Mucosa of rectum (tissue), 2 donors: ENCODE results near the gene TNFAIP8.
A peak's percentile ranks its signal among the peaks of the same experiment; 100 is the strongest.

Experiments used
- H3K27ac ChIP-seq, 2 donors: one replicate each; pipeline ENCODE4 v1.7.0; 2013; ENCODE audit warnings: inconsistent platforms in 2 of 2, low read depth in 2 of 2, low read length in 2 of 2
- H3K27me3 ChIP-seq, 2 donors: one replicate each; pipeline ENCODE4 v1.7.0; 2013; ENCODE audit warnings: low read length in 2 of 2; ENCODE audit not compliant: control insufficient read depth in 2 of 2, insufficient read depth in 2 of 2
- H3K36me3 ChIP-seq, 2 donors: one replicate each; pipeline ENCODE4 v1.7.0; 2013; ENCODE audit warnings: low read length in 2 of 2; ENCODE audit not compliant: control insufficient read depth in 2 of 2, insufficient read depth in 2 of 2
- H3K4me1 ChIP-seq, 2 donors: one replicate each; pipeline ENCODE4 v1.7.0; 2013; ENCODE audit warnings: low read length in 2 of 2, mild to moderate bottlenecking in 1 of 2; ENCODE audit not compliant: control insufficient read depth in 2 of 2, insufficient read depth in 2 of 2
- H3K4me3 ChIP-seq, 2 donors: one replicate each; pipeline ENCODE4 v1.7.0; 2013; ENCODE audit warnings: low read length in 2 of 2
- H3K9ac ChIP-seq, 2 donors: one replicate each; pipeline ENCODE4 v1.7.0; 2013; ENCODE audit warnings: low read length in 2 of 2, low read depth in 1 of 2, mild to moderate bottlenecking in 1 of 2
- H3K9me3 ChIP-seq, 2 donors: one replicate each; pipeline ENCODE4 v1.7.0; 2013; ENCODE audit warnings: low read length in 2 of 2; ENCODE audit not compliant: control insufficient read depth in 2 of 2
- donor health status: healthy.
- donor health status: Normal muscosa, but diverticular disease.

Gene TNFAIP8

DNA sequence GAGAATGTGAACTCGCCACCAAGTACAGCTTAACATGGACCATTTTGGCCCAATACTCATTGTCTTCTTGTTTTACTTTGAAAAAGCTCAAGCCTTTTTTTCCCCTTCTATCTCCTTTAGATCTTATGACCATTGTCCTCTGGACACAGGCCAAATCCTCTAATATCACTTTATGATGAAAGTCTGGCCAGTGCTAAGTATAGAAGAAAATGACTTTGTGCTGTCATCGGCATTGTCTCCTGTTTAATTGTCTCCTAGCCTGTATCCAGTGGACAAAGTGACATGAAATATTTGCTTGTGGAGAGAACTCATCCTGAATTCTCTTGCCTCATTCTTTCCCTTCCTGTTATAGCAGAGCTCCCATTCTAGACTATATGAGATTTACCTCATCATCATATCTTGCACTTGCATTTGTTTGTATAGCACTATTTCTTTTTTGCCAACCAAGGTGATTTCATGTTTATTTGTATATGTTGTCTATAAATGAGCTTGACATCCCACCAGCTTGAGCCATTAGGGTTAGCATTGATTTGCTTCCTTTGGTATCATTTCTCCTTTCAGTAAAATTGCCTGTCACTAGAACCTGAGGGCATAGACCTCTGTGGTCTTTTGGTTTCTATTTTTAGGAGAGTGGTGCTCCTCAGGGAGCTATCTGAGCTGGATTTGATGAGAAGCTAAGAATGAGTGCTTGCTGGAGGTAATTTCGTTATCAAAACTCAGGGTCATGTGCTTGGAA, 18.8 kb upstream of the TNFAIP8 start:
- Histone ChIP-seq H3K27ac (peak overlapping the region in 1 of 2 donors; percentile 2), H3K27me3 (no peaks in the 10 kb centered on the region), H3K4me3 (no peak overlapping the region), H3K36me3 (no peaks in the 10 kb centered on the region), H3K4me1 (peaks cover 10 to 13% of the 10 kb centered on the region in 2 donors), H3K9ac (no peak overlapping the region), H3K9me3 (no peaks in the 10 kb centered on the region)

DNA sequence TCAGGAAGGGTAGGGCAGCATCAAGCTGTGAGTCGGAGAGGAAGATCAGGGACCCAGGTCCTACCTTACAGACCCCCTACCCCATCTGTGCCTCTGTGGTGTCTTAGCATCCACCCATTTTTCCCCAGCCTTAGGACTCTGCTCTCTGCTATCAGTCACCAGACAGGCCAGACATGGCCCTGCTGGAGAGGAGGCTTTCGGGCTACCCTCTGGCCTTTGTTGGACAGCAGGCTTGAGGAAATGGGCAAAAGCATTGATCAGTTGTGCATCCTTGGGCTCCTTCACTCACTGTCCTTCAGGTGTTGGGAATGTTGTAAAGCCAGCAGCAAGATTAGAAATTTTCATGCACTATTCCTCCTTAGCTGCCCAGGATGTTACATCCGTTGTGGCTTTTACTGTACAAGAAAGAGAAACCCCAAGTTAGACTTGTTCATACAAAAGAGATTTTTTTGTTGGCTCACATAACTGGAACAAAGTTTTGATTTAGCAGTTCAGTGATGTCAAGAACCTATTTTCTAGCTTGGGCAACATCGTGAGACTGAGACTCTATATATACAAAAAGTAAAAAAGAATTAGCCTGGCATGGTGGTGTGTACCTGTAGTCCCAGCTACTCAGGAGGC, 17.4 kb upstream of the TNFAIP8 start:
- Histone ChIP-seq H3K4me1 (peaks cover 13 to 18% of the 10 kb centered on the region in 2 donors), H3K27ac (peak overlapping the region in 1 of 2 donors; percentile 54), H3K4me3 (no peak overlapping the region), H3K36me3 (no peaks in the 10 kb centered on the region), H3K9ac (no peak overlapping the region), H3K9me3 (no peaks in the 10 kb centered on the region), H3K27me3 (no peaks in the 10 kb centered on the region)

DNA sequence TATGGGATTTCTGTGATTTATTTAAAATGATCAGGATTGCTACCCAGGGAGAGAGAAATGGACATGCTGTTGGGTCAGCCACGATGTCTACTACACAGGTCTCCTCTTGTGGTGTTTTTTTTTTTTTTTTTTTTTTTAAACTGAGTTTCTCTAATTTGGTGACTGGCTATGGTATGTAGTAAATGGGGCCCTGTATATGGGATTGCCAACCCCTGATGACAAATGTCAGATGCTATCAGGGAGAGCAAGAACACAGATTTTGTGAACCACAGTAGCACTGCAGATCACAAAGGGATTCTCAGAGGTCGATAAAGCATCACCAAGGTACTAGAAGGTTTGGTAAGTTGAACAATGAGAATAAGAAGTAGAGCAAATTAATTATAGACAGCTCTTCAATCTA, 16.5 kb upstream of the TNFAIP8 start:
- Histone ChIP-seq H3K27me3 (no peaks in the 10 kb centered on the region), H3K36me3 (no peaks in the 10 kb centered on the region), H3K27ac (no peak overlapping the region), H3K9ac (no peak overlapping the region), H3K4me3 (no peak overlapping the region), H3K9me3 (no peaks in the 10 kb centered on the region), H3K4me1 (peaks cover 15 to 23% of the 10 kb centered on the region in 2 donors)

GRCh38 chr5:119339965-119340364, 15.9 kb upstream of the TNFAIP8 start:
- H3K9ac ChIP-seq, result no peak overlapping the region
- no peaks in the 10 kb centered on the region for H3K9me3 ChIP-seq
- H3K27me3 ChIP-seq, result no peaks in the 10 kb centered on the region
- peaks cover 15 to 23% of the 10 kb centered on the region in 2 donors for H3K4me1 ChIP-seq
- H3K4me3 ChIP-seq, result peak overlapping the region in 1 of 2 donors; percentile 32
- H3K27ac ChIP-seq, result peak overlapping the region; percentile 56 to 74
- H3K36me3 ChIP-seq, result no peaks in the 10 kb centered on the region

- no peak overlapping the region for H3K9ac ChIP-seq
- no peaks in the 10 kb centered on the region for H3K36me3 ChIP-seq
- peak overlapping the region in 1 of 2 donors; percentile 74 for H3K27ac ChIP-seq
- H3K9me3 ChIP-seq, result no peaks in the 10 kb centered on the region
- H3K4me3 ChIP-seq, result peak overlapping the region in 1 of 2 donors; percentile 52
- H3K27me3 ChIP-seq, result no peaks in the 10 kb centered on the region
- H3K4me1 ChIP-seq, result peaks cover 15 to 23% of the 10 kb centered on the region in 2 donors
Observed at GRCh38 chr5:119340597-119341218, 15.1 kb upstream of the TNFAIP8 start.

DNA sequence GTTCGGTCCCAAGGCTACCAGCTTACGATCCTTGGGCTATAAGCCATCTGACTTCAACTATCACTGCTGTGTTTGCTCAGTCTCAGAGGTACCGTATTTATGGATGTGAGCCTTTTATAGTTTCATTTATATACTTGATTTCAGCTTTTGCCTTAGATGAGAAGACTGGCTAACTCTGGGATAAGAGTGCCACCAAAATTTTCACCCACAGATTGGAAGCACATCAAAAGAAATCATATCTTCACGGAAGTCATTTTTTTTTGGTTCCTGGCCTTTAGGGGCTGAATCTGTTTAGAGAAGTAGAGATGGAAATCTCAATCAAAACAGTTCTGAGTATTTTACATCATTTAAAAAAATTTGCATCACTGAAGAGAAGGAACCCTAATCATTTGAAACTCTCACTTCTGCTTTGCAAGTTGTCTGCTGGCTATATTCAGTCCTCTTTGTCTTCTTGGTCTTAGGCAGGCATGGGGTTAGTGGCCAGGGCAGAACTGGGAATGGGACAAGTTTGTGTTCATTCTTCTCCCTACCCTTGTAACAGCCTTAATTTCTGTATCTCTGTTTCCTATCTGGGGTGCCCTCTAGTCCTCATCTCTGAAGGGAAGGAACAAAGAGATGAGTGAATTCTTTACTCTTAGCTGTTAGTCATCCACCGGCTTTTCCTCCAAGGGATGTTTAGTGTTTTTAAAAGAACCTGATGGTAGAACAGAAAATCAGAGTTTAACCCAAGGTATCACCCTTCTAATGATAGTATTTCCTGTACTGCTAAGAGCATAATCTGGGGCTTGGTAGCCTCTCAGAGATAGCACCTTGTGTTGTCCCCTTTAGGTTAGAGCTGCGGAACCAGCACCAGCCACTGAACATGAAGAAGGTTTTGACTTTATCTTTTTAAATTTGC, 14.1 kb upstream of the TNFAIP8 start:
- Histone ChIP-seq H3K36me3 (no peaks in the 10 kb centered on the region), H3K4me1 (peaks cover 15 to 22% of the 10 kb centered on the region in 2 donors), H3K4me3 (peak overlapping the region in 1 of 2 donors; percentile 28), H3K27ac (peak overlapping the region in 1 of 2 donors; percentile 74), H3K9me3 (no peaks in the 10 kb centered on the region), H3K9ac (no peak overlapping the region), H3K27me3 (no peaks in the 10 kb centered on the region)

GRCh38 chr5:119342406-119342805, 13.4 kb upstream of the TNFAIP8 start:
- peaks cover 9 to 22% of the 10 kb centered on the region in 2 donors for H3K4me1 ChIP-seq
- H3K27me3 ChIP-seq, result no peaks in the 10 kb centered on the region
- no peaks in the 10 kb centered on the region for H3K36me3 ChIP-seq
- no peak overlapping the region for H3K9ac ChIP-seq
- H3K27ac ChIP-seq, result peak overlapping the region in 1 of 2 donors; percentile 74
- H3K4me3 ChIP-seq, result peak overlapping the region in 1 of 2 donors; percentile 28
- no peaks in the 10 kb centered on the region for H3K9me3 ChIP-seq

- no peaks in the 10 kb centered on the region for H3K27me3 ChIP-seq
- H3K9ac ChIP-seq, result no peak overlapping the region
- H3K9me3 ChIP-seq, result no peaks in the 10 kb centered on the region
- H3K36me3 ChIP-seq, result no peaks in the 10 kb centered on the region
- H3K27ac ChIP-seq, result peak overlapping the region in 1 of 2 donors; percentile 18
- H3K4me1 ChIP-seq, result peaks cover 4 to 17% of the 10 kb centered on the region in 2 donors
- no peak overlapping the region for H3K4me3 ChIP-seq
Observed at GRCh38 chr5:119343052-119343451, 12.8 kb upstream of the TNFAIP8 start.

GRCh38 chr5:119343766-119344165, 12.1 kb upstream of the TNFAIP8 start:
- Histone ChIP-seq H3K9ac (no peak overlapping the region), H3K27me3 (no peaks in the 10 kb centered on the region), H3K4me3 (no peak overlapping the region), H3K27ac (peak overlapping the region in 1 of 2 donors; percentile 25), H3K36me3 (no peaks in the 10 kb centered on the region), H3K4me1 (peaks cover 2 to 17% of the 10 kb centered on the region in 2 donors), H3K9me3 (no peaks in the 10 kb centered on the region)
